ENCODE measurements around the gene KLHL17.
"Not testable (repeated sequence)": the region's sequence is repeated elsewhere in the genome, so short reads cannot be mapped to it uniquely, and the experiment has no call there.

KLHL17 gene

GRCh38 chr1:998995-999724 is 38.8 kb downstream of the KLHL17 start:
- no peak for DNase-seq (ENCODE audit: low read depth in 3 of 3, low spot score in 1 of 3)

DNA sequence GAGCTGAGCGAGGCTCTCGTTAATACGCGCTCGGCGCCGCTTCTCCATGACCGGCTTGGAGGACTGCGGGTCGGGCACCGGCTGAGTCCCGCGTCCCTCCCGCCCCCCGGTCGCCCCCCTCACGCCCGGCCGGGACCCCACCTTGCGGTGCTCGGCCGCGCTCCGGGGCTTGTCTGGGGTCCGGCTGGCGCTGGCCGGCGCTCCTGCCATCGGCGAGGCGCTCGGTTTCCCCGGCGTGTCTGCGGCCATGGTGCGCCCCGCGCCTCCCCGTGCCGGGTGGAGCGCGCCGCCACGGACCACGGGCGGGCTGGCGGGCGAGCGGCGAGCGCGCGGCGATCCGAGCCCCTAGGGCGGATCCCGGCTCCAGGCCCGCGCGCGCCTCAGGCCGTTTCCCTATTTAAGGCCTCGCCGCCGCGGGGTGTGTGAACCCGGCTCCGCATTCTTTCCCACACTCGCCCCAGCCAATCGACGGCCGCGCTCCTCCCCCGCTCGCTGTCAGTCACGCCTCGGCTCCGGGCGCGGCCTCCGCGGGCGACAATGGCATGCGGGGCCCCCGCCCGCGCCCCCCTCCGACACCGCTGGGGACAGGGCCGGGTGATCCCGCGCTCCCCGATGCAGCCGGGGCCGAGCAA is 39.5 kb downstream of the KLHL17 start, which contains the start of gene HES4:
Gene HES4 (minus strand): TSS at position 373 of the 632 bp plus-strand sequence. CDS start 124 bp downstream, at position 249.
- peak in 1 of 3 donors; percentile 52 for DNase-seq (ENCODE audit: low read depth in 3 of 3, low spot score in 1 of 3)

DNA sequence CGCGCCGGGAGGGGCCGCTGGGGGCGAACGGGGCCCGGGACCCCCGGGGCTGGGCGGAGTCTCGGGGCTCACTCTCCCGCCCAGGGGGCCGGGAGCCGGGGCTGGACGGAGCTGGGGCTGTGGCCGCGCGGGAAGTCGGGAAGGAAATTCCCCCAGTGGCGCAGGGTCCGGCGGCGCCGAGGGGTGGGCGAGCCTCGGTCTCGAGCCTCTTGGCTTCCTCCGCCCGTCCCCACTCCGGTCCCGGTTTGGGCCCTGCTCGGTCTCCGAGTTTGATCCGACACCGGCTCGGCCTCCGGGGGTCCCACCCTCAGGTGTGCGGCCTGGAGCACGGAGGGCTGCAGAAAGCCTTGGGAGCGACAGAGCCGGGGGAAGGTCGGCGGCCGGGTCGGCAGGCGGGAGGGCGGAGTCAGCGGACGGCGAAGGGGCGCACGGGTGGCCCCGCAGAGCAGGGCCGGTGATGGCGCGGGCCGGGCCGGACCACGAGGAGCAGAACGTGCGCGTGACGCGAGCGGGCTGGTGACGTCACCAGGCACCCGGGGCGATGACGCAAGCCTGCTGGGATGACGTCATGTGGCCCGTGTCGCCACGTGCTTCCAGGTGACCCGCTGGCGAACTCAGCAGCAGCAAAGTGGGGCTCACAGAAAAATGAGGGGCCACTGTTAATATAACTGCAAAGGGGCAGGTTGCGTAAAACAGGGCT is 40.1 kb downstream of the KLHL17 start:
- peak in 1 of 3 donors; percentile 58 for DNase-seq (ENCODE audit: low read depth in 3 of 3, low spot score in 1 of 3)

- DNase-seq (ENCODE audit: low read depth in 3 of 3, low spot score in 1 of 3) = no peak
Observed at GRCh38 chr1:1001057-1001783, 40.8 kb downstream of the KLHL17 start.

GRCh38 chr1:1003618-1004419 is 43.4 kb downstream of the KLHL17 start:
- DNase-seq (ENCODE audit: low read depth in 3 of 3, low spot score in 1 of 3) = no peak

GRCh38 chr1:1004420-1004779 is 44.0 kb downstream of the KLHL17 start:
- no peak for DNase-seq (ENCODE audit: low read depth in 3 of 3, low spot score in 1 of 3)

- DNase-seq (ENCODE audit: low read depth in 3 of 3, low spot score in 1 of 3) = no peak
Observed at GRCh38 chr1:1004780-1005697, 44.7 kb downstream of the KLHL17 start.

DNA sequence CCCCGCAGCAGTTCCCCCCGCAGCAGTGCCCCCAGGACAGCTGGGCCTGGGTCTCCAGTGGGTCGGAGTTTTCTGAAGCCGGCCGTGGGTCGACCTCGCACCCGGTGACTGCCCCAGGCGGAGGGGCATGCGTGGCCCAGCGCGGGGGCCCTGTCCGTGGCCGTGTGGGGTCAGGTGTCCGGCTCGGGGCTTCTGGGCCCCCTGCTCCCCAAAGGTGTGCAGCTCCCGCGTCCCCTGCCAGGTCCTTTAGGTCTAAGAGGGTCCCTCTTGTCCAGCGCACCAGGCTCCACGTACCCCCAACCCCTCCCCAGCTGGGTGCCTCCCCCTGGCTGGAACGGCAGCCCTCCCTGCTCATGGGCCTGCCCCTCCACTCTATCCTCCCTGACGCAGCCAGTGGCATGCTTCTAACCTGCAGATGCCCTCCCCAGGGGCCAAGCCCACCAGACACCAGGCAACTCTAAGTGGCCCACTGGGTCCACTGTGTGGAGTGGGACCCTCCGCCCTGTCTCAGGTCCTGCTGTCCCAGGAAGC is 45.5 kb downstream of the KLHL17 start:
- no peak for DNase-seq (ENCODE audit: low read depth in 3 of 3, low spot score in 1 of 3)

DNA sequence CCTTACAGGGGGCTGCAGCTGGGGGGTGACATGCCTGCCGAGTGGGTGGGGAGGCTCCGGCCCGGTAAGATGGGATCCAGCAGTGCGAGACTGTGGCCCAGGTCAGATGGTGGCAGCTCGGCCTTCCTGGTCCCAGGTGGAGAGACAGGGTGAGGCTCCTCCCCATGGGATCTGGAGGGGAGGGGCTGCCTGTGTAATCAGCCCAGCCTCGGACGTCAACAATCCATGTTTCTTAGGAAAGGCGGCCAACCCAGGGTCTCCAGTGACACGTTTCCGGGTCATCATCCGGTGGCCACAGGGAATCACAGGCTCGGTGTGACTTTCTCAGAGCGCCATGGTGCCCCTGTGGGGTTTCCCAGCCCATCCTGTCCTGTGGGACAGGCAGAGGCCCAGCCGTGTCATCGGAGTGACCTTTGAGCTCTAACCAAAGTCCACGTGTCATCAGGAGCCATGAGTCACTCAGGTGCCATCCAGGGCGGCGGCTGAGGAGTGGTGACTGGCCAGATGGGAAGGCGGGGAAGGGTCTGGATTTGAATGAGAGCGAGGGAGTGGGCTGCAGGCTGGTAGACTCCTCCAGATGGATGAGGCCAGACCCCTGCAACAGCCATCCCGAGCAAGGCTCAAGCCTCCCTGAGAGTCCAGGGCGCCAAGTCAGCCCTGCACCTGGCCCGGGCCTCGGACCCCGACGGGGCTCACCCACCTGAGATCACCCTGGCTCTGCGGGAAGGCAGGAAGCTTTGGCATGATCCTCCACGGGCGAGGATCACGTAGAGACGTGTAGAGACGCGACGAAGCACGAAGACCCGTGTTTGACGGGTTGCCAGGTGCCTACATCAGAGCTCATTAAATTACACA is 46.1 kb downstream of the KLHL17 start:
- no peak for DNase-seq (ENCODE audit: low read depth in 3 of 3, low spot score in 1 of 3)

GRCh38 chr1:1010131-1010530 is 49.7 kb downstream of the KLHL17 start:
- not testable (repeated sequence) for DNase-seq (ENCODE audit: low read depth in 3 of 3, low spot score in 1 of 3)

GRCh38 chr1:1011396-1011949 is 51.1 kb downstream of the KLHL17 start:
- no peak for DNase-seq (ENCODE audit: low read depth in 3 of 3, low spot score in 1 of 3)

DNA sequence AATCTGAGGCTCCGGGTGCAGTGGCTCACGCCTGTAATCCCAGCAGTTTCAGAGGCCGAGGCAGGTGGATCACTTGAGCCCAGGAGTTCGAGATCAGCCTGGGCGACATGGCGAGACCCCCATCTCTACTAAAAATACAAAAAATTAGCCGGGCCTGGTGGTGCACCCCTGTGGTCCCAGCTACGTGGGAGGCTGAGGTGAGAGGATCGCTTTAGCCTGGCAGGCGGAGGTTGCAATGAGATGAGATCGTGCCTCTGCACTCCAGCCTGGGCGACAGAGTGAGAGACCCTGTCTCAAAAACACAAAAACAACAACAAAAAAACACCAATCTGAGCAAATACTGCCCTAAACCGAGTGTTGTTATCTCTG is 52.3 kb downstream of the KLHL17 start:
- not testable (repeated sequence) for DNase-seq (ENCODE audit: low read depth in 3 of 3, low spot score in 1 of 3)

DNA sequence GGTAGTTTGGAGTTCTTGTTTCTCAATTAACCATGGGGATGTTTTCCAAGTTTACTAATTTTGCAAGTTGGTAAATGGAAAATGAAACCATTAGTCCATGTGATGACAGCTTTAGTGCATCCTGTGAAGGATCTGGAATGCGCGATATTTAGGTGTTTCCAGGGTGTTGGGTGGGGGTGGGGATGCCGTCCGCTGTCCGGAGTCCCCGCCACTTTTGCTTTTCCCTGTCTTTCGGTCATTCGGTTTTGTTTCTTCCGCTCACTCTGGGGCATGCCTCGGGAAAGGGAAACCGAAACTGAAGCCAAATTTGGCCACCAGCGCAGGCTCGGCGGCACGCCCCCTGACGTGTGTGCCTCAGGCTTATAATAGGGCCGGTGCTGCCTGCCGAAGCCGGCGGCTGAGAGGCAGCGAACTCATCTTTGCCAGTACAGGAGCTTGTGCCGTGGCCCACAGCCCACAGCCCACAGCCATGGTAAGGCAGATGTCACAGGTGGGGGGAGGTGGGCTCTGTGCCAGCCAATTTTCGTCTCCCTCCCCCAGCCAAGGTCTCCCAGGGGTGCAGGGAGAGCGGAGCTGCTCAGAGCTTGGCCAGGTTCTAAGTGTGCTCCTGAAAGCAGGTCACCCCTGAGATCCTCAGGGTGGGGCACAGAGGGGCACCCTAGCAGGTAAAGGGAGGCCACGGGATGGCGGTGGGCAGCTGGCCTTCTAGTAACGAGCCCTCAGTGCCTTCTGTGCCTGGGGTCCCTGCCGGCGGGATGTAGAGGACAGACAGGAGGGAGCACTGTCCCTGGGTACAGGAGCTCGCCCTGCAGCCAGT is 52.9 kb downstream of the KLHL17 start, which contains the start of gene ISG15:
Gene ISG15 (plus strand): TSS at position 393 of the 817 bp plus-strand sequence. CDS start 77 bp downstream, at position 470.
- DNase-seq (ENCODE audit: low read depth in 3 of 3, low spot score in 1 of 3) = peak; percentile 61 to 74 (median 64)

DNA sequence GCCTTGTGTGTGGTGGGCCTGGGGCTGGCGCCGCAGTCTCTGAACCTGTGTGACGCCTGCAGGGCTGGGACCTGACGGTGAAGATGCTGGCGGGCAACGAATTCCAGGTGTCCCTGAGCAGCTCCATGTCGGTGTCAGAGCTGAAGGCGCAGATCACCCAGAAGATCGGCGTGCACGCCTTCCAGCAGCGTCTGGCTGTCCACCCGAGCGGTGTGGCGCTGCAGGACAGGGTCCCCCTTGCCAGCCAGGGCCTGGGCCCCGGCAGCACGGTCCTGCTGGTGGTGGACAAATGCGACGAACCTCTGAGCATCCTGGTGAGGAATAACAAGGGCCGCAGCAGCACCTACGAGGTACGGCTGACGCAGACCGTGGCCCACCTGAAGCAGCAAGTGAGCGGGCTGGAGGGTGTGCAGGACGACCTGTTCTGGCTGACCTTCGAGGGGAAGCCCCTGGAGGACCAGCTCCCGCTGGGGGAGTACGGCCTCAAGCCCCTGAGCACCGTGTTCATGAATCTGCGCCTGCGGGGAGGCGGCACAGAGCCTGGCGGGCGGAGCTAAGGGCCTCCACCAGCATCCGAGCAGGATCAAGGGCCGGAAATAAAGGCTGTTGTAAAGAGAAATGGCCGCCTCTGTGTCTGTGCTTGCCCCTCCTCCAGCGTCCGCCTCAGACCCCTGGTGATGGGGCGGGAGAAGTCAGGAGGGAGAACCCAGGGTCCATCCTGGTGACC is 53.7 kb downstream of the KLHL17 start:
- no peak for DNase-seq (ENCODE audit: low read depth in 3 of 3, low spot score in 1 of 3)

- DNase-seq (ENCODE audit: low read depth in 3 of 3, low spot score in 1 of 3) = no peak
Observed at GRCh38 chr1:1014799-1015681, 54.7 kb downstream of the KLHL17 start.

Measured in stimulated activated CD4-positive, alpha-beta T cell treated with anti-CD3 and anti-CD28 coated beads, TNF-alpha, amount 100 ng/mL, for 1 hour (primary cell).